Stimulated activated CD8-positive, alpha-beta memory T cell treated with anti-CD3 and anti-CD28 coated beads, Interleukin-12 subunit alpha, Interleukin-12 subunit beta, amount 100 ng/mL, for 4 hours (primary cell): ENCODE results near the gene UBE2G2.

Experiments
- DNase-seq: peaks from one replicate; pipeline ENCODE4 v3.0.0-alpha.2; 2020; ENCODE audit warnings: low read depth

UBE2G2 gene

GRCh38 chr21:44749759-44750674, 51.6 kb downstream of the UBE2G2 start:
- no peak for DNase-seq

GRCh38 chr21:44749116-44749758, 52.4 kb downstream of the UBE2G2 start:
- DNase-seq, result no peak

- DNase-seq, result no peak
These were observed 53.0 kb downstream of the UBE2G2 start for GRCh38 chr21:44748621-44749020.

GRCh38 chr21:44742418-44743153, 59.0 kb downstream of the UBE2G2 start:
- DNase-seq, result no peak

- no peak for DNase-seq
These were observed 59.7 kb downstream of the UBE2G2 start for GRCh38 chr21:44741921-44742320.

GRCh38 chr21:44740742-44741141, 60.9 kb downstream of the UBE2G2 start:
- DNase-seq, result no peak

- DNase-seq, result no peak
These were observed 62.3 kb downstream of the UBE2G2 start for GRCh38 chr21:44739316-44739715.

GRCh38 chr21:44738621-44739020, 63.0 kb downstream of the UBE2G2 start:
- DNase-seq, result no peak

- DNase-seq, result no peak
These were observed 63.8 kb downstream of the UBE2G2 start for GRCh38 chr21:44737706-44738354.

- DNase-seq, result no peak
These were observed 65.2 kb downstream of the UBE2G2 start for GRCh38 chr21:44736291-44737004.

- no peak for DNase-seq
These were observed 65.8 kb downstream of the UBE2G2 start for GRCh38 chr21:44735821-44736220.

GRCh38 chr21:44734841-44735240, 66.8 kb downstream of the UBE2G2 start:
- DNase-seq, result no peak

- DNase-seq, result no peak
These were observed 67.4 kb downstream of the UBE2G2 start for GRCh38 chr21:44734026-44734745.

- DNase-seq, result no peak
These were observed 68.7 kb downstream of the UBE2G2 start for GRCh38 chr21:44732956-44733355.

GRCh38 chr21:44732263-44732662, 69.4 kb downstream of the UBE2G2 start:
- DNase-seq, result no peak

- DNase-seq, result no peak
These were observed 70.6 kb downstream of the UBE2G2 start for GRCh38 chr21:44730951-44731579.

- DNase-seq, result no peak
These were observed 71.6 kb downstream of the UBE2G2 start for GRCh38 chr21:44730028-44730395.

- no peak for DNase-seq
These were observed 72.1 kb downstream of the UBE2G2 start for GRCh38 chr21:44729336-44730027.

GRCh38 chr21:44728716-44729115, 72.9 kb downstream of the UBE2G2 start:
- no peak for DNase-seq

- DNase-seq, result no peak
These were observed 73.9 kb downstream of the UBE2G2 start for GRCh38 chr21:44727757-44728156.
